Adrenal gland (tissue), 12 donors: ENCODE measurements around the gene RBM33. TPM values are rescaled to one million over a fixed set of nuclear protein-coding genes. Genes with fewer than 3 reads are reported as not detected.

Experiments
- DNase-seq, 7 donors: peaks; one replicate each; pipeline ENCODE4 v3.0.0-alpha.2; 2019 to 2020
- H3K27ac ChIP-seq, 5 donors: fragments of 200-600 bp; sonication (generic) in 4 of 5; 1 replicate in 3 of 5; 2 replicates in 2 of 5; pipeline versions ENCODE4 v1.5.1 to v1.8.0; 2016 to 2020; ENCODE audit warnings: mild to moderate bottlenecking in 1 of 5
- H3K27me3 ChIP-seq: fragments of 200-600 bp; 2 replicates; pipeline ENCODE4 v1.8.0; 2021
- H3K36me3 ChIP-seq, 2 donors: fragments of 200-600 bp; replicated peaks in 1 of 2; 1 replicate in 1 of 2; 2 replicates in 1 of 2; pipeline versions ENCODE4 v1.5.1 to v1.8.0; 2018 to 2022
- H3K4me1 ChIP-seq, 2 donors: fragments of 200-600 bp; replicated peaks in 1 of 2; 1 replicate in 1 of 2; 2 replicates in 1 of 2; pipeline versions ENCODE4 v1.5.1 to v1.8.0; 2018 to 2021
- H3K4me3 ChIP-seq, 4 donors: fragments of 200-600 bp; sonication (generic) in 3 of 4; one replicate each; pipeline ENCODE4 v1.5.1; 2016 to 2018
- H3K9me3 ChIP-seq, 3 donors: fragments of 200-600 bp; sonication (generic) in 1 of 3; replicated peaks in 1 of 3; 1 replicate in 2 of 3; 2 replicates in 1 of 3; pipeline versions ENCODE4 v1.5.1 to v1.8.0; 2016 to 2021
- CTCF ChIP-seq, 6 experiments: fragments of 450-650 bp in 4 of 6; fragments of 200-600 bp in 2 of 6; sonication (generic) in 1 of 6; IDR thresholded peaks; 1 replicate in 5 of 6; 2 replicates in 1 of 6; pipeline versions ENCODE4 v1.5.1 to v1.8.0; 2016 to 2021; ENCODE audit warnings: antibody characterized with exemption in 6 of 6, mild to moderate bottlenecking in 2 of 6, moderate library complexity in 1 of 6
- POLR2A ChIP-seq, 2 donors: fragments of 450-650 bp; IDR thresholded peaks; one replicate each; pipeline ENCODE4 v1.6.1; 2017; ENCODE audit warnings: antibody characterized with exemption in 2 of 2, mild to moderate bottlenecking in 2 of 2, moderate library complexity in 1 of 2
- WGBS, 4 donors: extraction: QIAGEN DNeasy Blood & Tissue Kit in 2 of 4; methylation state at CpG; one replicate each; pipeline versions ENCODE4 v1.1.5 to v1.1.7; 2013 to 2017; 5-methylcytosine and 5-hydroxymethylcytosine counted together
- intact Hi-C, 2 donors: fragments of 100-400 bp; cut with DNase I; formaldehyde crosslinking; loops; one replicate each; pipeline versions ENCODE4 v1.14.1 to v1.15.0; 2022 to 2023
- polyA plus RNA-seq, 3 donors: library from polyadenylated mRNA; stranded (reverse); fragments of 200-250 nt in 2 of 3; fragments of 350-450 nt in 1 of 3; fragmentation: Illumina TruSeq in 1 of 3; extraction: RNeasy Lipid Tissue Mini Kit (QIAGEN cat#74804) in 1 of 3; gene quantifications; one replicate each; pipeline ENCODE4 v1.2.3, GENCODE V29; 2013 to 2014
- total RNA-seq, 9 donors: library from RNA; depleted of rRNA in 4 of 9; stranded (reverse); fragments of >200 nt in 4 of 9; fragments of 120-200 nt in 1 of 9; fragmentation: NEBNext Ultra II Directional in 1 of 9; extraction: Animal tissue kit (Norgen Biotek cat#: 25700) in 1 of 9; gene quantifications; one replicate each; pipeline versions ENCODE4 v1.1.0 to v1.2.4, GENCODE V29; 2013 to 2023
- donor health status: healthy with polysubstance abuse.
- donor health status: Bipolar disorder and iron deficiency.
- donor health status: DM: yes; HTN: yes; CAD: no.
- donor health status: DM: no; HTN: no; CAD: no.
- donor health status: DM: no; HTN: no; CAD: no.
- donor health status: DM: yes; HTN: yes; CAD: no.

Gene RBM33
- total and polyA plus RNA-seq, 12 donors, result 10.3 to 57.1 (median 36.9) TPM

DNA sequence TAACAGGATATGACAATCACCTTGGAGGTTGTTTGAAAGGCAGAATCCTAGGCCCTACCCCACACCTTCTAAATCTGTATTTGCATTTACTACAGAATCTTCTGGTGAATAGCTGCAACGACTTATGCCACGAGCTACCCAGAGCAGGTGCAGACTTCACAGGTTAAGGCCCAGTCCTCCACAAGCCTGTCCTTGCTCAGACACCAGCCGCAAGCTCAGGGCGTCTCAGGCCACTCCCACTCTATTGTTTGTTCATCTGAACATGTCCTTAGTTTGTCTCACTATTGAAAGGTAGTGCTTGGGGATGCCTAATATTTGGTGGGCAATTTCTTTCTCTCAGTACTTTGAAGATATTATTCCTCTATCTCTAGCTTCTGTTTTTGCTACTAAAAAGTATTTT is 18.9 kb upstream of the RBM33 start:
- intact Hi-C loops, result no loop called here
- TF ChIP-seq CTCF (IDR thresholded peaks at IDR 0.05) (no peak), POLR2A (IDR thresholded peaks at IDR 0.05) (no peak)
- Histone ChIP-seq H3K9me3 (peaks cover 0 to 7% (median 0%) of the 10 kb centered on the region in 3 donors), H3K27ac (no peak overlapping the region), H3K4me1 (no peaks in the 10 kb centered on the region), H3K36me3 (no peaks in the 10 kb centered on the region), H3K27me3 (no peaks in the 10 kb centered on the region), H3K4me3 (no peak overlapping the region)
- DNase-seq, result no peak
- 75 to 87% (median 83%) methylated on average over 4 of the region's 4 CpGs for WGBS, 4 donors

DNA sequence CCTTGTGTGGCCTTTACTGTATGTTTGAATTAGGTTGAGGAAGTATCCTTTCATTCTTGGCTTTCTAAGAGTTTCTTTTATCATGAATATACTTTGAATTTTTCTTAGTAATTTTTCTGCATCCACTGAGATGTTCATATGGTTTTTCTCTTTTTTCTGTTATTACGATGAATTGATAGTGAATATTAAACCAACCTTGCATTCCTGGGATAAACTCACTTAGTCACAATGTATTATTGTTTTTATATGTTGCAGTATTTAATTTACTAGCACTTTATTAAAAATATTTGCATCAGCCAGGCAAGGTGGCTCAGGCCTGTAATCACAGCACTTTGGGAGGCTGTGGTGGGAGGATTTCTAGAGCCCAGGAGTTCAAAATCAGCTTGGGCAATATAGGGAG is 15.3 kb upstream of the RBM33 start:
- peaks cover 0 to 7% (median 0%) of the 10 kb centered on the region in 3 donors for H3K9me3 ChIP-seq
- WGBS, 4 donors, result 93 to 100% (median 97%) methylated on average over 1 of the region's 1 CpG
- no peaks in the 10 kb centered on the region for H3K27me3 ChIP-seq
- H3K4me3 ChIP-seq, result no peak overlapping the region
- TF ChIP-seq CTCF (IDR thresholded peaks at IDR 0.05) (no peak), POLR2A (IDR thresholded peaks at IDR 0.05) (no peak)
- H3K4me1 ChIP-seq, result no peaks in the 10 kb centered on the region
- intact Hi-C loops, result no loop called here
- H3K36me3 ChIP-seq, result no peaks in the 10 kb centered on the region
- DNase-seq, result no peak
- no peak overlapping the region for H3K27ac ChIP-seq

DNA sequence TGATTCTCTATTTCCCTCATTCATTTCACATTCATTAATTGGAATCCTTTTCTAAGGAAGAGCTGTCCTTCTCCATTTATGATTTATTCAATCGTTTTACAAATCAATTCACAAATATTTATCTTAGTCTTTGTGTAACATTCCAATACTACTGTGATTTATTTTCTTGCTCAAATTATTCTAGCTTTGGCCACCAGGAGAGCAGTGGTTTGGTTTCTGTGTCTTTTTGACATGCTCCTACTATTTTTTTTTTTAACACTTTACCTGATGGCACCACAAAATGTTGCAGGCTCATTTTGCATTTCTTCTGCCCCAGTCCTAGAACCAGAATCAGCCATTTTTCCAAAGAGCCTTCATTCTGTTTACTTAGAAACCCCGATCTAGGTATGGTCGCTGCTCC is 13.3 kb upstream of the RBM33 start:
- H3K36me3 ChIP-seq, result no peaks in the 10 kb centered on the region
- intact Hi-C loops, result no loop called here
- H3K9me3 ChIP-seq, result peaks cover 0 to 7% (median 0%) of the 10 kb centered on the region in 3 donors
- TF ChIP-seq CTCF (IDR thresholded peaks at IDR 0.05) (no peak), POLR2A (IDR thresholded peaks at IDR 0.05) (no peak)
- H3K27me3 ChIP-seq, result no peaks in the 10 kb centered on the region
- 80 to 87% (median 83%) methylated on average over 3 of the region's 3 CpGs for WGBS, 4 donors
- no peak overlapping the region for H3K4me3 ChIP-seq
- H3K4me1 ChIP-seq, result no peaks in the 10 kb centered on the region
- H3K27ac ChIP-seq, result no peak overlapping the region
- no peak for DNase-seq

DNA sequence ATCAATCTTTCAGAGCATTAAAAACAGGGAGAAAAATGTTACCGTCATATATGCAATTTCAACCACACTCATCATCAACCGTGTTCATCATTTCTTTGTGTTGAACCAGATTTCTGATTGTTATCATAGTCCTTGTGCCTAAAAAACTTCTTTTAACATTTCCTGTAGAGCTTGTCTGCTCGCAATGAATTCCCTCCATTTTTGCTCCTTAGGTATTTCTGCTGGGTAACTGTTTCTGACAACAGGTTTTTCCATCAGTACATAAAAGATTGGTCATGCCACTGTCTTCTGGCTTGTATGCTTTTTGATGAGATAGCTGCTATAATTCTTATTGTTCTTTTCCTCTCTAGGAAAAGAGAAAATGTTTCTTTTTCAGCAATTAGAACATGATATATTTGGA is 8.6 kb upstream of the RBM33 start:
- H3K27me3 ChIP-seq, result no peaks in the 10 kb centered on the region
- TF ChIP-seq POLR2A (IDR thresholded peaks at IDR 0.05) (no peak), CTCF (IDR thresholded peaks at IDR 0.05) (no peak)
- H3K4me1 ChIP-seq, result no peaks in the 10 kb centered on the region
- H3K4me3 ChIP-seq, result no peak overlapping the region
- WGBS, 4 donors, result 80 to 97% (median 92%) methylated on average over 3 of the region's 3 CpGs
- intact Hi-C loops, result no loop called here
- no peak overlapping the region for H3K27ac ChIP-seq
- H3K9me3 ChIP-seq, result no peaks in the 10 kb centered on the region
- DNase-seq, result no peak
- H3K36me3 ChIP-seq, result no peaks in the 10 kb centered on the region
